Measurements from ENCODE around the gene SIGLEC1.

DNA sequence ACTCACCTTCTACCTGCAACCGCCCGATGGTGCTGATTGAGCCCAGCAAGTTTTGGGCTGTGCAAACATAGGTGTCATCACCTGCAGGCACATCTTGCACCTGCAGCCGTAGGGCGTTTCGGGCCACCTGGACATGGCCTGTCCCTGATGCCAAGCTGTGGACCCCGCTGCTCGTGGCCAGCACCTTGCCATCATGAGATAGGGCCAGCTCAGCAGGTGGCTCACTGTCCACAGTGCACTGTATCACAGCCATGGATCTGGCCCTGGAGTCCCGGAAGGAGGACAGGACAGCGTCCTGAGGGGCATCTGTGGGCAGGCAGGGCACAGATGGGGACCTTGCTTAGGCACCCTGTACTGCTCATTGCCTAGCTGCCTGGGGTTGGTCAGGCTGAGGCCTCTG, 20.5 kb downstream of the SIGLEC1 start:
- no peak for TF ChIP-seq EZH2 (IDR thresholded peaks at IDR 0.05; ENCODE audit: low read depth, unreplicated experiment)
- no peak for TF ChIP-seq POLR2AphosphoS5 (IDR thresholded peaks at IDR 0.05; ENCODE audit: low read depth)
- TF ChIP-seq, protein P1, sequence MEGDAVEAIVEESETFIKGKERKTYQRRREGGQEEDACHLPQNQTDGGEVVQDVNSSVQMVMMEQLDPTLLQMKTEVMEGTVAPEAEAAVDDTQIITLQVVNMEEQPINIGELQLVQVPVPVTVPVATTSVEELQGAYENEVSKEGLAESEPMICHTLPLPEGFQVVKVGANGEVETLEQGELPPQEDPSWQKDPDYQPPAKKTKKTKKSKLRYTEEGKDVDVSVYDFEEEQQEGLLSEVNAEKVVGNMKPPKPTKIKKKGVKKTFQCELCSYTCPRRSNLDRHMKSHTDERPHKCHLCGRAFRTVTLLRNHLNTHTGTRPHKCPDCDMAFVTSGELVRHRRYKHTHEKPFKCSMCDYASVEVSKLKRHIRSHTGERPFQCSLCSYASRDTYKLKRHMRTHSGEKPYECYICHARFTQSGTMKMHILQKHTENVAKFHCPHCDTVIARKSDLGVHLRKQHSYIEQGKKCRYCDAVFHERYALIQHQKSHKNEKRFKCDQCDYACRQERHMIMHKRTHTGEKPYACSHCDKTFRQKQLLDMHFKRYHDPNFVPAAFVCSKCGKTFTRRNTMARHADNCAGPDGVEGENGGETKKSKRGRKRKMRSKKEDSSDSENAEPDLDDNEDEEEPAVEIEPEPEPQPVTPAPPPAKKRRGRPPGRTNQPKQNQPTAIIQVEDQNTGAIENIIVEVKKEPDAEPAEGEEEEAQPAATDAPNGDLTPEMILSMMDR (conservative IDR thresholded peaks at IDR 0.05; ENCODE audit: low read depth in 2 of 2): no peak
- no peak for TF ChIP-seq EZH2phosphoT487 (IDR thresholded peaks at IDR 0.05; ENCODE audit: unreplicated experiment)
- TF ChIP-seq, protein P2, sequence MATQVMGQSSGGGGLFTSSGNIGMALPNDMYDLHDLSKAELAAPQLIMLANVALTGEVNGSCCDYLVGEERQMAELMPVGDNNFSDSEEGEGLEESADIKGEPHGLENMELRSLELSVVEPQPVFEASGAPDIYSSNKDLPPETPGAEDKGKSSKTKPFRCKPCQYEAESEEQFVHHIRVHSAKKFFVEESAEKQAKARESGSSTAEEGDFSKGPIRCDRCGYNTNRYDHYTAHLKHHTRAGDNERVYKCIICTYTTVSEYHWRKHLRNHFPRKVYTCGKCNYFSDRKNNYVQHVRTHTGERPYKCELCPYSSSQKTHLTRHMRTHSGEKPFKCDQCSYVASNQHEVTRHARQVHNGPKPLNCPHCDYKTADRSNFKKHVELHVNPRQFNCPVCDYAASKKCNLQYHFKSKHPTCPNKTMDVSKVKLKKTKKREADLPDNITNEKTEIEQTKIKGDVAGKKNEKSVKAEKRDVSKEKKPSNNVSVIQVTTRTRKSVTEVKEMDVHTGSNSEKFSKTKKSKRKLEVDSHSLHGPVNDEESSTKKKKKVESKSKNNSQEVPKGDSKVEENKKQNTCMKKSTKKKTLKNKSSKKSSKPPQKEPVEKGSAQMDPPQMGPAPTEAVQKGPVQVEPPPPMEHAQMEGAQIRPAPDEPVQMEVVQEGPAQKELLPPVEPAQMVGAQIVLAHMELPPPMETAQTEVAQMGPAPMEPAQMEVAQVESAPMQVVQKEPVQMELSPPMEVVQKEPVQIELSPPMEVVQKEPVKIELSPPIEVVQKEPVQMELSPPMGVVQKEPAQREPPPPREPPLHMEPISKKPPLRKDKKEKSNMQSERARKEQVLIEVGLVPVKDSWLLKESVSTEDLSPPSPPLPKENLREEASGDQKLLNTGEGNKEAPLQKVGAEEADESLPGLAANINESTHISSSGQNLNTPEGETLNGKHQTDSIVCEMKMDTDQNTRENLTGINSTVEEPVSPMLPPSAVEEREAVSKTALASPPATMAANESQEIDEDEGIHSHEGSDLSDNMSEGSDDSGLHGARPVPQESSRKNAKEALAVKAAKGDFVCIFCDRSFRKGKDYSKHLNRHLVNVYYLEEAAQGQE (IDR thresholded peaks at IDR 0.05; ENCODE audit: unreplicated experiment): no peak
- no peak for TF ChIP-seq CREB1 (CRISPR knock-in tag; IDR thresholded peaks at IDR 0.05; ENCODE audit: low read depth)
